Endothelial cell (in vitro differentiated cells): ENCODE results near the gene SHQ1. TPM values are rescaled to one million over a fixed set of nuclear protein-coding genes. Genes with fewer than 3 reads are reported as not detected.
A peak's percentile ranks its signal among the peaks of the same experiment; 100 is the strongest.

ENCODE experiments used
- DNase-seq: peaks from one replicate; pipeline ENCODE4 v3.0.0; 2021; ENCODE audit warnings: low spot score
- H3K27ac Mint-ChIP-seq: one replicate; pipeline ENCODE4 v1.8.0; 2021; ENCODE audit warnings: mixed read lengths, inconsistent platforms; ENCODE audit not compliant: unreplicated experiment
- H3K27me3 Mint-ChIP-seq: one replicate; pipeline ENCODE4 v1.8.0; 2021; ENCODE audit warnings: mild to moderate bottlenecking, moderate library complexity, mixed read lengths, inconsistent platforms; ENCODE audit not compliant: unreplicated experiment
- H3K36me3 Mint-ChIP-seq: one replicate; pipeline ENCODE4 v1.8.0; 2021; ENCODE audit warnings: mild to moderate bottlenecking, low read depth, mixed read lengths, inconsistent platforms; ENCODE audit not compliant: unreplicated experiment
- H3K4me1 Mint-ChIP-seq: one replicate; pipeline ENCODE4 v1.8.0; 2021; ENCODE audit warnings: mild to moderate bottlenecking, mixed read lengths, inconsistent platforms; ENCODE audit not compliant: unreplicated experiment
- H3K4me3 Mint-ChIP-seq: one replicate; pipeline ENCODE4 v1.8.0; 2021; ENCODE audit warnings: mild to moderate bottlenecking, mixed read lengths, inconsistent platforms; ENCODE audit not compliant: unreplicated experiment
- H3K9me3 Mint-ChIP-seq: one replicate; pipeline ENCODE4 v1.8.0; 2021; ENCODE audit warnings: mixed read lengths, inconsistent platforms; ENCODE audit not compliant: unreplicated experiment
- total RNA-seq: library from RNA; stranded (reverse); fragmentation: NEBNext Ultra II Directional; extraction: Animal tissue kit (Norgen Biotek cat#: 25700); gene quantifications from one replicate; pipeline ENCODE4 v1.2.1, GENCODE V29; 2021; ENCODE audit not compliant: unreplicated experiment
- TF ChIP-seq, protein P1 (sequence below): fragments of 200-600 bp; sonication (generic); IDR thresholded peaks from one replicate; pipeline ENCODE4 v1.5.0; 2021; ENCODE audit warnings: antibody characterized with exemption; ENCODE audit not compliant: unreplicated experiment

Gene SHQ1
- total RNA-seq, 1 donor from 2014 or later, result 26.9 TPM

DNA sequence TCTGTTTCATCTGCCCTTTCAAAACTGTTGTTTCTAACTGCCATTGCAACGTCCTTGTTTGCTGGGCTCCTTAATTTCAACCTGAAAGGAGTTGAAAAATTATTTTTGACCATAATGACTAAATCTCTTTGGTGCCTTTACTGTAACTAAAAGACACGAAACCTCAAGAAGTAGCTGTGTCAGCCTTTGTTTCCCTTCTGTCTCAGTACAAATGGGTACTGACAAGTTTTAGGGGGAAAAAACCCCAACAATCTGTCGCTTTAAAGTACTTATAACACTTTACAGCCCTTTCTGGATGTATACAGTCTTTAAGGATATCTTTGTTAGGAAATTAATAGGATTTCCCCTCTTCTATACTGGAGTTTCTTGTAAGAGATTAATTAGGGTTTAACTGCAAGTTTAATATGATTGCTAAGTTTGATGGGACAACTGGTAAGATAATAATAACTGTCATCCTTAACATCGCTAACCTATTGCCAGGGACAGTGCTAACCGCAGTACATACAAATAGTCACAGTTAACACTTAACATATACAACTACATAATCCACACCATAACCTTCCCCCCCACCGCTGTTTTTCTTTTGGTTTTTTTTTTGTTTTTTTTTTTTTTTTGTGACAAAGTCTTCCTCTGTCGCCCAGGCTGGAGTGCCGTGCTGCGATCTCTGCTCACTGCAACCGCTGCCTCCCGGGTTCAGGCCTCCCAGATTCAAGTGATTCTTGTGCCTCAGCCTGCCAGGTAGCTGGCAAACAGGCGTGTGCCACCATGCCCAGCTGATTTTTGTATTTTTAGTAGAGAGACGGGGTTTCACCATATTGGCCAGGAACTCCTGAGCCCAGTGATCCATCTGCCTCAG lies 41.3 kb upstream of the SHQ1 start:
- Mint-ChIP-seq H3K27me3 (peaks cover 3% of the 10 kb centered on the region), H3K4me1 (peaks cover 29% of the 10 kb centered on the region), H3K4me3 (peak overlapping the region; percentile 63), H3K36me3 (peaks cover 3% of the 10 kb centered on the region), H3K27ac (no peak overlapping the region), H3K9me3 (no peaks in the 10 kb centered on the region)
- DNase-seq, result no peak
- TF ChIP-seq, protein P1, sequence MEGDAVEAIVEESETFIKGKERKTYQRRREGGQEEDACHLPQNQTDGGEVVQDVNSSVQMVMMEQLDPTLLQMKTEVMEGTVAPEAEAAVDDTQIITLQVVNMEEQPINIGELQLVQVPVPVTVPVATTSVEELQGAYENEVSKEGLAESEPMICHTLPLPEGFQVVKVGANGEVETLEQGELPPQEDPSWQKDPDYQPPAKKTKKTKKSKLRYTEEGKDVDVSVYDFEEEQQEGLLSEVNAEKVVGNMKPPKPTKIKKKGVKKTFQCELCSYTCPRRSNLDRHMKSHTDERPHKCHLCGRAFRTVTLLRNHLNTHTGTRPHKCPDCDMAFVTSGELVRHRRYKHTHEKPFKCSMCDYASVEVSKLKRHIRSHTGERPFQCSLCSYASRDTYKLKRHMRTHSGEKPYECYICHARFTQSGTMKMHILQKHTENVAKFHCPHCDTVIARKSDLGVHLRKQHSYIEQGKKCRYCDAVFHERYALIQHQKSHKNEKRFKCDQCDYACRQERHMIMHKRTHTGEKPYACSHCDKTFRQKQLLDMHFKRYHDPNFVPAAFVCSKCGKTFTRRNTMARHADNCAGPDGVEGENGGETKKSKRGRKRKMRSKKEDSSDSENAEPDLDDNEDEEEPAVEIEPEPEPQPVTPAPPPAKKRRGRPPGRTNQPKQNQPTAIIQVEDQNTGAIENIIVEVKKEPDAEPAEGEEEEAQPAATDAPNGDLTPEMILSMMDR, result no peak

DNA sequence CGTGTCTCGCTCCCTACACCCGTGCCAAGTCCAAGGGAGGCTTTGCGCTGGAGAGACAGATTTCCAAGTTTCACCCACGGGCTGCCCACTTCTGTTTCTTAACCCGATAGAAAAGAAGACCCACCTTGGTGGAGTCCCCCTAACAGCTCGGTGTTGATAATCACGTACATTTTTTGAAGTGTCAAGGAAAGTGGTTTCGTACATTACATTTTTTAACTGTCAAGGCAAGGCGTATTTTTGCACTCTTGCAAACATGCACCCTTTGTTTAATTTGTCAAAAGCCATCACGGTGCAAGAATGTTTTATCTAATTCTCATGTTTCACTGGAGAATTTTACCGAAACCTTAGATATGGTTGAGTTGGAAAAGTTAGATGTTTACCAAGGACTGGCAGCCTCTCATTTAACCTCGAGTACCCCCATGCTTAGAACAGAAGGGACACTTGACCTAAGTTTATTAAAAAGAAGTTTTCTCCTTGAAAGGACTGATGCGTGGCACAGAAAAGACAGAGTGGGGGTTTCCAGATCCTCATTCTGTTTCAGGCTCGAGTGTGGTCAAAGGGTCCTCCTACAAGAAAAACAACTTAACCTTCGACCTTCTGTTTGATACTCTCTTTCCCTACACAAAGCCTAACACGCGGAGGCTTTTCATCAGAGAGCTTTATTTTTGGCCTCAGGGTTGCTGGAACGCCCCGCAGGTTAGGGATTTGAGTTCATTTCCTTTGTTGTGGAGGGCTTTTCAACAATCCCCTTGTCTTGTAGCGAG lies 40.5 kb upstream of the SHQ1 start:
- Mint-ChIP-seq H3K27me3 (peaks cover 3% of the 10 kb centered on the region), H3K9me3 (no peaks in the 10 kb centered on the region), H3K27ac (no peak overlapping the region), H3K4me3 (peak overlapping the region; percentile 76), H3K4me1 (peaks cover 29% of the 10 kb centered on the region), H3K36me3 (peaks cover 3% of the 10 kb centered on the region)
- TF ChIP-seq, protein P1, result no peak
- DNase-seq, result peak; percentile 11

DNA sequence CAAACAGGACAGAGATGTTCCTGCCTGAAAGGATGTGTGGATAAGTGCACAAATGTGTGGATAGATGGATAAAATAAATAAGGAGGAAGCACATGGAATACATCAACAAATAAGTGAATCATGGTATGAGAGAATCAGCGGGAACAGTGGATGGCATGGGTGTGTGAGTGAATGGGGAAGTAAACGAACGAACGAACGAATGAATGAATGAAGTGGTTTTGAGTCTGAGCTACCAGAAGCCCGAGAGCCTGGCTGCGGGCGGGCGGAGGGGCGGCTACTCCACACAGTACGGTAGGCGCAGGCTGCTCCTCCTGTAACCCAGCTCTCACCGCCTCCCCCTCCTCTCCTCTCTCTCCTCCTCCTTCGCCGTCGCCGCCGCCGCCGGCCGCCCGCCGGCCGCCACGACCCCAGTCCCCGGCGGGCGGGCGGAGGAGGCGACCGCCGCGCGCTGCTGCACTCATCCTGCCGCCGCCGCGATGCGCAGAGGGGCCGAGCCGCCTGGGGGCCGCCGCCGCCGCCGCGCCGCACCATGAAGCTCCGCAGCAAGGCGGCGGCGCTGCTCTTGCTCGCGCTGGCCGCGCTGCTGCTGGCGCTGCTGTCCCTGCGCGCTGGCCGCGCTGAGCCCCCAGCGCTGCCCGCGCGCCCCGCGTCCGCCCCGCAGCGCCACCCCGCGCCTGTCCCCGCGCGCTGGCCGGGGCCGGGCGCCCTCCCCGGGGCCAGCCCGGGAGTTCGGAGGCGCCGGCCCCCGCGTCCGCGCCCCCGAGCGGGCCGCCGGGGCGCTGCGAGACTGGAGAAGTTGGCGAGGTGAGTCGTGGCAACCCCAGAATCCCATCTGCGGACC lies 39.7 kb upstream of the SHQ1 start, which contains the start of gene GXYLT2:
GXYLT2 (plus strand) TSS at position 342 of the 841 bp plus-strand sequence; CDS start at position 530, 188 bp downstream.
- Mint-ChIP-seq H3K27me3 (peaks cover 3% of the 10 kb centered on the region), H3K36me3 (peaks cover 3% of the 10 kb centered on the region), H3K4me3 (peak within 1 kb of the TSS; percentile 99), H3K9me3 (no peaks in the 10 kb centered on the region), H3K4me1 (peaks cover 24% of the 10 kb centered on the region), H3K27ac (no peak within 1 kb of the TSS)
- DNase-seq, result peak; percentile 58
- TF ChIP-seq, protein P1, result no peak

DNA sequence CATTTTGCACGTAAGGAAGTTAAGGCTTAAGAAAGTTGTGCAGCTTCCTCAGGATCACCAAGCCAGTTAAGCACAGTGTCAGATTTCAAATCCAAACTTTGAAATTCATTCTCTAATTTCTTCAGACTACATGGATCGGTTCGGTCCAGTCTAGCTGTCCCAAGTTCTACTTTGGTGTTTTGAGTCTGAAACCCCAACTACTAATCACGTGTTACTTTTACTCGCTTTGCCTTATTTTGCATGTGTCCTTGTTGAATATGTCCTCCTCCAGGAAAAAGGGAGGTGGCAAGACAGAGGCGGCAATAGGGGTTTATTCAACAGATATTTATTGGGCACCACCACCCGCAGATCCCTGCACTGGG lies 39.1 kb upstream of the SHQ1 start:
- TF ChIP-seq, protein P1, result no peak
- peaks cover 3% of the 10 kb centered on the region for H3K27me3 Mint-ChIP-seq
- no peaks in the 10 kb centered on the region for H3K9me3 Mint-ChIP-seq
- peaks cover 18% of the 10 kb centered on the region for H3K4me1 Mint-ChIP-seq
- peak overlapping the region; percentile 99 for H3K4me3 Mint-ChIP-seq
- peaks cover 3% of the 10 kb centered on the region for H3K36me3 Mint-ChIP-seq
- no peak for DNase-seq
- no peak overlapping the region for H3K27ac Mint-ChIP-seq
